NOMO-1 treated with dmso at 0.1 percent for 144 hours (cell line): ENCODE results near the gene TMOD1.

ENCODE experiments used
- DNase-seq: peaks from one replicate; lab custom pipeline; 2025; ENCODE audit not compliant: unreplicated experiment; lab: John Stamatoyannopoulos, UW

The TMOD1 gene

DNA sequence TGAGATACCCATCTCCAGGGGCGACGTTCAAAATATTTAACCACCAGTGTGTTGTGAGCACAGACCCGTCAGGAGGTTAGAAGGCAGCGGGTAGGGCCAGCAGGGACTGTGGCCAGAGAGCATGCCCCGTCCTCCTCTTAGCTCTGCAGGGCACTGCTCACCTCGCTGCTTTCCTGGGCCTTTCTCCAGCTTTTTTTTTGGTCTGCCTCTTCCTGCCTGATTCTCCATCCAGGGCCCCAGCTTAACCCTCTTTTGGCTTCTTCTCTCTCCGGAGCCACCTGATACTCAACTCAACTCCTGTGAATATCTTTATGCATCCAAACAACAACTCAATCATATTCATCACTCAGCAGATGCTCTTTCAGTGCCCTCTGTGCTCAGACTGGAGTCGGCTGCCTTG is 44.0 kb downstream of the TMOD1 start:
- DNase-seq, result no peak

DNA sequence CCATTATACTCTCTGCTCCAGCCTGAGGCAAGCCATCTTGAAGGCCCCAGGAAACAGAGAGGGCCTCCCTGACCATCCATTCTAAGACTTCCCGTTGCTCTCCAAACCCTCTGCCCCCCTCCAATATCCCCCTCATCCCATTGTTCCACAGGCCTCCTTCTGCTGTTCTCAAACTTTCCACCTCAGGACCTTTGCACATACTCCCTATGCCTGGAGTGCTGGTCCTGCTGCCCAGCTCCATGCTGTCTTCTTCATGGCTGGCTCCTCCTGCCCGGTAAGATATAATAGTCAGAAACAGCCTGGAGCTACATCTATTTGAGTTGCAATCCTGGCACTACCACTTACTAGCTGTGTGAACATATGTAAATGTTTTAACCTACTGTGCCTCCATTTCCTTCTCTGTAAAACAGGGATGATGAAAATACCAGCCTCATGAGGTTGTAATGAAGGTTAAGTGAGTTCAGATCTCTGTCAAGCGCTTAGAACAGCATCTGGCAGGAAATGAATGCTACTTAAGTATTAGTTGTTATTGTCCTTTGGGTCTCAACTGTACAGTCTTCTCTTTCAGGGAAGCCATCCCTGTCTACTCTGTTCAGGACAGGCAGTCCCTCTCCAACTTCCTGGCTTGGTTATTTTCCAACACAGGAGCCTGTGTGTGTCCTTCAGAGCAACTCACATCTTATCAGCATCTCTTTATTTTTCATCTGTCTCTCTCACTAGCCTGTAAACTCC is 45.8 kb downstream of the TMOD1 start:
- DNase-seq, result no peak

DNA sequence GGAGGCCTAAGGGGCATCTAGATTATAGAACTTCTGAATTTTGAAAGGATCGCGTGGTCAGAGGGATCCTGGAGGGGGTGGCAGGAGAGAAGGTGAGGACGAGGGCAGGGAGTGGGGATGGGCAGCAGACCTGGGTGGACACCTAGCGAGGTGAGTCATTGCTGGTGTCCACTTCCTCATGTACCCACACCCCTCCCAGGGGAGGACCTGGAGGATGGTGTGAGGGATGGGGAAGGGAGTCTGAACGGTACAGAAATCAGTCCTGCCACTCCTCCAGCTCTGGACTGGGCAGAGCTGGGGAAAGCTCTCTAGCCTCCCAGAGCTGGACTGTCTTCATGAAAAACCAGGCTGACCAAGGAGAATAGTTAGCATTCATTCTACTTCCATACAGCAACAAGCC is 46.9 kb downstream of the TMOD1 start:
- DNase-seq, result no peak

DNA sequence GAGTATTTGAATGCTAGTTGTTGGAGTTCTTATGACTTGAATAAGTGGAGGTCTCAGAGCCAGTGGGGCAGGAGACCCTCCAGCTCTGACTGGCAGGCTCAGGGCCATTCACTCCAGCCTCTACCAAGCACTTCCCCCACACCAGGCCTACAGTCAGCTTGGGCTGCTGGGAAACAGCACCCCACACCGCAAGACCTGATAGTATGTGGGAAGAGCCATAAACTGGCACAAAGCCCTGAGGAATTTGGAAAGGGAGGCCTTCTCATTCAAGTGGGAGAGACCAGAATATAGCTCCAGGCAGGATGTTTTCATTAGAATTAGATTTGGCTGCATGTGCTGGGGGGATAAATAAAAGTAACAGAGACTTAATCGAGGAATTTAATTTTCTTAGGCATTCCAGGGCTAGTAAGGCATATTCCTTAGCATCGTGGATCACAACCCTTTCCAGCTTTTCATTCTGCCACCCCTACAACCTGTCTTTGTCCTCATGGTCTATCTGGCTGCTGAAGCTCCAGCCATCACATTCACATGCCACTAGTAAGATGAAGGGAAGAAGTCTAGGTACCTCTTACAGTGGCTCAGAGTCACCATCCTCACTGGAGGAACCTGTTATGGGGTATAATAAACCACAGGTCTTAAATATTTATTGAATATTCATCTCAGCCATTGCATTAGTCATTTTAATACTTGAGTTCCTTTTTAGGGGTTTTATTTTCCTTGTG is 47.5 kb downstream of the TMOD1 start:
- no peak for DNase-seq

DNA sequence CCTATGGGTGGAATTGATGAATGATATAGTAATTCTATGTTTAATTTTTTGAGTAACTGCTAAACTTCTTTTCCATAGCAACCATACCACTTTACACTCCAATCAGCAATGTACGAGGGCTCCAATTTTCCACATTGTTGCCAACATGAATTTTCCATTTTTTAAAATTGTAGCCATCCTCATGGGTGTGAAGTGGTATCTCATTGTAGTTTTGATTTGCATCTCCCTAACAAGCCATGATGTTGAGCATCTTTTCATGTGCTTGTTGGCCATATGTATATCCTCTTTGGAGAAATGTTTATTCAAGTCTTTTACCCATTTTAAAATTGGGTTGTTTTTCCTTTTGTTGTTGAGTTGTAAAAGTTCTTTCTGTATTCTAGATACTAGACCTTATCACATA is 48.9 kb downstream of the TMOD1 start:
- no peak for DNase-seq

DNA sequence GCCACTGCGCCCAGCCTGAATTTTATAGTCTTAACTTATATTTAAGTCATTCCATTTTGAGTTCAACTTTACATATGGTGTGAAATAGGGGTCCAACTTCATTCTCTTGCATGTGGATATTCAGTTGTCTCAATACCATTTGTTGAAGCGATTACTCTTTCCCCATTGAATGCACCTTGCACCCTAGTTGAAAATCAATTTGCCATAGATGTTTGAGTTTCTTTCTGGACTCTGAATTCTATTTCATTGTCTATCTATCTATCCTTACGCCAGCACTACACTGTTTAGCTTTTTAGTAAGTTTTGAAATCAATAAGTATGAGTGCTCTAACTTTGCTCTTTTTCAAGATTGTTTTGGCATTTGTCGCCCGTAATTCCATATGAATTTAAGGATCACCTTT is 49.8 kb downstream of the TMOD1 start:
- DNase-seq, result no peak

DNA sequence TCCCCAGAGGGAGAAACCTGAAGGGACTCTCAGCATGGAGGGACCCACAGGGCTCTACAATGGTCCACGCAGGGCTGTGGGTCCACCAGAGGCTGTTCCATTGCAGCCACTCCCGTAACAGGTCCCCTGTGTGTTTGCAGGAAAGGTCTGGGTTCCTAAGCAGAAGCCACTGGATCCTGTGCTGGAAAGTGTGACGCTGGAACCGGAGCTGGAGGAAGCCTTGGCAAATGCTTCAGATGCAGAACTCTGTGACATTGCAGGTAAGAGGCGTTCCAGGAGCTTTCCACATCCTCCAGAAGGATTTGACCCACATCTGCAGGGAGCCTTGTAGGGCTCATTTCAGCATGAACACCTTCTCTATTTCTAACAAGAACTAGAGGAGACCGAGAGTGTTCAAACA is 51.7 kb downstream of the TMOD1 start:
- no peak for DNase-seq

DNA sequence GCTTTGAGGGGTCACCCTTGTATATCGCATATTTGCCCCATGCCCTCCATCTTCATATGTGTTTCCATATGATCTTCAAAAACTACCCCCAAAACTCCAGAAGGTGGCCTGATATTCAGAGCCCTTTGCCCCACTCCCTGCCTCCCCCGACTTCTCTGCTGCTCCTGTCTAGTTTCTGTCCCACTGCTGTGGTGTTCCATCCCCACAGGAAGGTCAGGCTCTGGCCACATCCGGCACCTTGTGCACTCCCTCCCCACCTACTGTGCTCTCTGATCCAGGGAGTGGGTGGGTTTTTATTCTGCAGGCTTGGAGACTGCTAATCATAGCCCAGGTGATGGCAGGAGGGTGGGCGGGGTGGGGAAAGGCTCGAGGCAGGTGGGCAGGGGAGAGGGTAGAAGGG is 52.4 kb downstream of the TMOD1 start:
- no peak for DNase-seq

DNA sequence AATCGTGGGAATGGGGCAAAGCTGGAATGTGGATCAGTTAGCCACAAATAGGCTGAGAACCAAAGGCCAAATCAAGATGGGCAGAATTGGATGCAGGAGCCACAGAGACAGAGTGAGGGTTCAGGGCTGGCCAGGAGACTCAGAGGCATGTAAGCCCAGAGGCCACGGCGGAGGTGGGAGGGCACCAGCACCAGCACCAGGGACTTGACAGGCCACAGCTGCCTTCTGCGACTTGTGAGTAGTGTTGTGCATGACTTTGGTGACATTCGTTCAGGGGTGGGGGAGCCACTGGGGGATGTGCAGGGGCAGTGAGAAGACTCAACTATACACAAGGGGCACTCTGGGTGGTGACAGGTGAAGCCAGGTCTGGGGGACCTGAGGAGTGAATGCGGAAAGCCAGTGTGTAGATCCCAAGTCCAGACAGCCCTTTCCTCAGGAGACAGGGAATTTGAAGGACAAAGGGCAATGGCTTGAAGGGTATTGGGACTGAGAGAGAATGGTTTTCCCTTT is 53.2 kb downstream of the TMOD1 start:
- DNase-seq, result no peak

DNA sequence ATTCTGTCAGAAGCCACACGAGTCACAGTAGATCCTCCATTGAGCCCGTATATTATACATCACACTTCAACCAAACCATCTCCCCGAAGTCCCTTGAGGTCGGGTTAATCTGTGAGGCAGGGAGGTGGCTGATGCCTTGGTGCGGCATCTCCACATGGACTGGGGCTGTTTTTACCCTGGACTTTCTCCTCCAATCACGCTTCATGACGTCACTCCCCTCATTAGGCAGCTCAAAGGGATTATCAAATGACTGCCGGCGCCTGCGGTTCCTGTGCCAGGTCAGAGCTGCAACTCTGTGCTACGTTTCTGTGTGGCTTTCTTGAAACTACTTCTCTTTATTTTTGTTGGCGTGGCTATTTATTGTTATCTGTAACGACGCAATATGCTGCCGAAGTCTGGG is 53.7 kb downstream of the TMOD1 start:
- no peak for DNase-seq

DNA sequence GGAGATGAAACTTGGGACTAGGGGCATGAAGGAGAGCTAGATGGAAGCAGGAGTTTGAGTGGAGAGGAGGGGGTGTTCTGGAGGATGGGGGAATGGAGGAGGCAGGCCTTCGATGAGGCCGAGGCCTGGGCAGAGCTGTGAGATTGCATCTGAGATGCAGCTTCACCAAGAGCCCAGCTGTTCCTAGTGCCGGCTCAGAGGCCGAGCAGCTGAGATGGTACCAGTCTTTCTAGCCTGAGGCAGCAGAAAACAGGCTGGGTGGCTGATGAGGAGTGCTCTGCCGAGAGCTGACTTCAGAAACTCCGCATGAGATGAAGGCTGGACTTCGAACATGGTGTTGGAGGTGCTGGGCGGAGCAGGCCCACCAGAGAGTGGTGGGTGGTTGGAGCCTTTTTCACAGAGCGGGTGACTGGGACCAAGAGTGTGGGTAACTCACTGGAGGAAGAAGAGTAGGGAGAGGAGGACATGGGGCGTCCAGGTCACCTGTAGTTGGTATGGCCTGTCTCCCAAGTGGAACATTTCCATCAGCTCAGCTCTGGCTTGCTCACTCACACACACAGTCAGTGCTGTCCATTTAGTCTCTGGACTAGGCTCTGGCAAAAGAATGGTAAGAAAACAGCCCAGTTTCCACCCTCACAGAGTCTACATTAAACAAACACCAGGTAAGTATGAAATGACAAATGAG is 54.7 kb downstream of the TMOD1 start:
- no peak for DNase-seq

DNA sequence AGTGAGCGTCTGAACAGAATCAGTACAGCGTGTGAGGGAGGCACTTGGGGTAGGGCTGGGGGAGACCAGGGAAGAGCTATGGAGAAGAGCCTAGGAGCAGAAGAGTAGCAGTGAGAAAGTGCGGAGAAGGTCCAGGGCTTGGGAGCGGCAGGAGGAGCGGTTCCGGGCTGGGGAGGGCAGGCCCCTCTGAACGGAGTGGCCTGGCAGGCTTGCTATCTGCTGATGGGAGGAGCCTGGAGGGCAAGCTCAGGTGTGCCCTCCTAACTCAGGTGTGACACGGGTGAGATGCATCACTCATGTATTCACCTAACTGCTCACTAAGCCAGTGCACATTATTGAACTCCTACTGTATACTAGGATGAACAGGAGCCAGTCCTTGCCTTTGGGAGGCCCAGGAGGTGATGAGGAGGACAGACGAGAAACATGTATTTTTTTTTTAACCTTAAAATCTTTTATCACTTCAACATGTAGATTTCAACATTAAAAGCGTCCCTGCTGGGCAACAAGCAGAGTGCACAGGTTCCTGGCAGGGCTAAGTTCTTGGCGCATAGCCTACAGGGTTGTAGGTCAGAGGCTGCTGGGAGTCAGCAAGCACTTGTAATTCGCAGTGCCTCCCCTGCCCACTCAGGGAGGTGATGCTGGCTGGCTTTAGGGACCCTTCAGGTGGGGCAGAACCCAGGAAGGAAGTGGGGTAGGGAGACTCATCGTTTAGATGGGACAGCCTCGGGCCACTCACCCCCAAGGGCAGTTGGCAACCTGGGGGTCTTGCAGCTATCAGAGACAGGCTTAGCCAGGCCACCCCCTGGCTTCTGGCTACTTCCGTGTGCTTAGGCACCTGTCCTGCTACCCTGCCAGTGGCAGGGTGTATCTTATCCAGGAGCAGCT is 55.5 kb downstream of the TMOD1 start:
- DNase-seq, result no peak

DNA sequence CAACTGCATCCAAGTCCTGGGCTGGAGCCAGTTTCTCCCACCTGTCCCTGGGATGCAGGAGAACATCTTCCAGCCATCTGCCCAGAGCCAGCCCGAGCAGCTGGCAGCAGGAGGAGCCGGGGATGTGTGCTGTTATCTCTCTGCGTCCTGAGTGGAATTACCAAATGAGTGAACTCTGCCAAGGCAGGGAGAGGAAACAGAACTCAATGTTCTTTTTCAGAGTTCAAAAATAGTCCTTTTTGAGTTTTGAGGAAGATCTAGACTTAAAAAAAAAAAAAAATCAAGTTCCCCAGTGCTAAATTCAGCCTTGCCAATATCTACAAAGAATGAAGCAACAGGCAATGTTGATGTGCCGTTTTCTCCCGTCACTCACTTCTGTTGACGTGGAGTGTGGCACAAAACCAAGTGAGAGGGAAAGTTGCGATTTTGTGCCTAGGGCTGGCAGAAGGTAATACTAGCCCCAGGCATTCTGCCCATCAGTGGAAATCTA is 56.2 kb downstream of the TMOD1 start:
- peak; percentile 39 for DNase-seq

DNA sequence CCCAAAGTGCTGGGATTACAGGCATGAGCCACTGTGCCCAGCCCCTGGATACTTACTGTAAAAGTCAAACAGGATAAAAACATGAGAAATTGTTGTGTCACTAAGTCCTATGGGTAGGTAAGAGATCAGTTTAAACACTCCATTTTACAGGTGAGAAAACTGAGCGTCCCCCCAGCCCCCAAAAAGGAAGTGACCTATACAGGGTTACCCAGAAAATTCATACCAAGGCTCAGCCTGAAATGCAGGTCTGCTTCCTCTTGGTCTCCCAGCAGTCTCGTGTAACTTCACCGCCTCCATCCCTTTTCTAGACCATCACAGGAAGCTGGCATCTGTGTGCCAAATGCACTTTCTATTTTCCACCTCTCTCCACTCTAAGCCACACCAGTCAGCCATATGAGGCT is 57.2 kb downstream of the TMOD1 start:
- no peak for DNase-seq

DNA sequence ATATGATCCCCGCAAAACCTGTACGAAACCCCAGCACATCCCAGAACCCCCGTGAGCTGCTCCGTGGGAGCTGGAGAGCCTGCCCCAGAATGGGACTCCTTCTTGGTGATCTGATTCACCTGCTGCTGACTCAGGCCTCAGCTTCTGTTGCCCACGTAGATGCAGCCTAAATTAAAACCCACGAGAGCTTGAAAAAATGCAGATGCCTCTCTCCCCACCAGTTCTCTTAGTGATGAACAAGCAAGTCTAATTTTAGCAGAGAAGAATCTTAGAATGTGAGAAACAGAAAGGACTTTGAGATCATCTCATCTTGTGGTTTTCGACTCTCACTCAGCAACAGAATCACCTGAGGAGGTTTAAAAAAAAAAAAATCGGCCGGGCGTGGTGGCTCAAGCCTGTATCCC is 57.6 kb downstream of the TMOD1 start:
- DNase-seq, result no peak

DNA sequence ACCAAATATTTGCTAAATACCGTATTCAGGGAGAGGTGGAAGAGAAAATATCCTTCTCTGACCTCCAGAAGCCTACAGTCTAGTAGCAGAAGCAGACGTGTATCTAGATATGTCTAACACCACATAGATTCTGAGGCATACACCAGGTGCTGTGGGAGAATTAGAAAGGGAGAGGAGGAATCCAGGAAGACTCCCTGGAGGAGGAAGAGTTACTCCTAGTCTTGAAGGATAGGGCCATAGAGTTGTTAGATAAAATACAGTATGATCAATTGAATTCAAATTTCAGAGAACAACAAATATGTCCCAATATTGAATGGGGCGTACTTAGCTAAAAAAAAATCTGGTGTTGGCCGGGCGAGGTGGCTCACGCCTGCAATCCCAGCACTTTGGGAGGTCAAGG is 58.7 kb downstream of the TMOD1 start:
- DNase-seq, result no peak

DNA sequence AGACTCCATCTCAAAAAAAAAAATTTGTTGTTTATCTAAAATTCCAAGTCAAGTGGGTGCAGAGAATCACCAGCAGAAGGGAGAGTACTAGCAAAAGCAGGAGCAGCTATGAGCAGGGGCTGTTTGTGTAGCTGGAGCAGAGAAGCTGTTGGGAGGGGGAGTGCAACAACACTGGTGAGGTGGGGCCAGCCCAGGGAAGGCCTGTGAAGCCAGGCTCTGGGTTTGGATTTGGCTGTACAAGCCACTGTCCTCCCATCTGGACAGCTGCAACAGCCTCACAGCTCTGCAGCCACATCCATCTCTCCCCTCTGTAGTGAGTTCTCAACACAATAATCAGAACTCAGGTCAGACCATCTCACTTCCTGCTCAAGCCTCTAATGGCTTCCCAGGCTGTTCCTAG is 59.4 kb downstream of the TMOD1 start:
- DNase-seq, result no peak

DNA sequence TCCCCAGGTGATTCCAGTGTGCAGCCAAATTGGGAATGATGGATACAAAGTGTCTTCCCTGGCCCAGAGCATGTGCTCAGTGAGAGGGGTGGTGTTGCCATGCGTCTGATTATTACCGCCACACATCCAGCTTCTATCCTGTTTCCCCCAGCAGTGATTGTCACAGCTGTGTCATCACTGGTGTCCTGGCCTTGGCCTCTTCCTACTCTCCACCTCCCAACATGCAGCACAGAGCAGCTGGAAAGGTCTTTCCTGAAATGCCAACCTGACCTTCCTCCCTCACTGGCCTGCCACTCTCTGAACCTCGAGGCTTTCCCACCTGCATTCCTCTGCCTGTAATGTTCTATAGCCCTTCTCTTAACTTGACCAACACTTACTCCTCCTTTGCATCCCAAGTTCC is 60.0 kb downstream of the TMOD1 start:
- DNase-seq, result no peak

DNA sequence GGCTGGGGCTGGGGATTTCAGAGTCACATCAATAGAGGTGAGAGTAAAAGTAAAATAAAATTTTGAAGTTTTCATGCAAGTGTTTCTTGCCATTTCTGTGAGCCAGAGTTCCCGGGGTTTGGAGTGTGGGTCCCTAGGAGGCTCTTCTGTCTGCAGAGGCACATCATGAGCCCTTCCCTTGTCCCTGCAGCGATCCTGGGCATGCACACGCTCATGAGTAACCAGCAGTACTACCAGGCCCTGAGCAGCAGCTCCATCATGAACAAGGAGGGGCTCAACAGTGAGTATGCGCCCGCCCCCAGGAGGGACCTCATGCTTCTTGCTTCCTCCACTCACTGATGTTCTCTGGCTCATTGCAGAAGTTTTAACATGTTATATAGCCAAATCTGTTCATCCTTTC is 61.1 kb downstream of the TMOD1 start:
- DNase-seq, result no peak

DNA sequence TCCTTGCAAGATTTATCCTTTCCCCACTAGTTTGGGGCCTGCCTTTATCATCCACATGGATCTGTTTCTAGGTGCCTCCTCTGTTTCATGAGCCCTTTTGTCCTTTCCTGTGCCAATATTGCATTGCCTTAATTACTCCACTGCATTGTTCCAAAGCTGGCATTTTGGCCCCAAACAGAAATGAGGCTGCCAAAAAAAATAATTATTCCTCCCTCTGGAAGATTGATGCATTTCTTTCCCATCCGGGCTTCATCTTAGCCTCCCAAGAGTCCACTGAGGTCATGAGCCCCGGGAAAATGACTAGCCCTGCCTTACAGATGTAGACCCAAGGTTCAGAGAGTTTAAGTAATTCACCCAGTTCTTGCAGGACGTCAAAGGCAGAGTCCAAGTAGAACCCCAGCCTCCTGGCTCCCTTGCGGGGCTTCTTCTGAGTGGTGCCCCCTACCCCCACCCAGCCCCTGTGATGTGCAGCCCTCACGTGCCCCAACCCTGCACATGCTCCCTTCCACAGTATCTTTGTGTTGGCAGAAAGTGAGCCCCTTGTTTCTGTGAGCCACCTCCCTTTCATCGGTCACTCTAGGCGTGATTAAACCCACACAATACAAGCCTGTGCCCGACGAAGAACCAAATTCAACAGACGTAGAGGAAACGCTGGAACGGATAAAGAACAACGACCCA is 62.1 kb downstream of the TMOD1 start:
- no peak for DNase-seq
